Thoracic aorta (tissue), 2 donors: ENCODE measurements around the gene DYSF. TPM values are rescaled to one million over a fixed set of nuclear protein-coding genes. Genes with fewer than 3 reads are reported as not detected.
A peak's percentile ranks its signal among the peaks of the same experiment; 100 is the strongest.

Experiments
- ATAC-seq: fragments of 150-250 bp; one replicate; pipeline ENCODE4 v1.8.0; 2017; ENCODE audit warnings: low read depth; ENCODE audit not compliant: insufficient number of reproducible peaks, low FRiP score
- DNase-seq: peaks from one replicate; pipeline ENCODE4 v3.0.0-alpha.2; 2020; ENCODE audit warnings: low spot score
- H3K27ac ChIP-seq, 2 donors: fragments of 200-600 bp; sonication (generic); 1 replicate in 1 of 2; 2 replicates in 1 of 2; pipeline ENCODE4 v1.5.1; 2016; ENCODE audit warnings: mild to moderate bottlenecking in 2 of 2, moderate library complexity in 2 of 2
- H3K27me3 ChIP-seq: fragments of 200-600 bp; sonication (generic); replicated peaks from 2 replicates; pipeline ENCODE4 v1.6.0; 2016; ENCODE audit warnings: mild to moderate bottlenecking; ENCODE audit not compliant: insufficient read depth
- H3K36me3 ChIP-seq: fragments of 200-600 bp; sonication (generic); one replicate; pipeline ENCODE4 v1.5.1; 2016
- H3K4me1 ChIP-seq, 2 donors: fragments of 200-600 bp; sonication (generic); 1 replicate in 1 of 2; 2 replicates in 1 of 2; pipeline versions ENCODE4 v1.5.1 to v1.6.0; 2016; ENCODE audit warnings: low read depth in 2 of 2, mild to moderate bottlenecking in 1 of 2; ENCODE audit not compliant: control insufficient read depth in 1 of 2
- H3K4me3 ChIP-seq: fragments of 200-600 bp; sonication (generic); 2 replicates; pipeline ENCODE4 v1.5.1; 2016; ENCODE audit warnings: mild to moderate bottlenecking
- H3K9me3 ChIP-seq: fragments of 200-600 bp; sonication (generic); 2 replicates; pipeline ENCODE4 v1.5.1; 2016
- total RNA-seq, 2 donors: library from RNA; depleted of rRNA; stranded (reverse); fragments of >200 nt; gene quantifications; one replicate each; pipeline versions ENCODE4 v1.1.0 to v1.2.3, GENCODE V29; 2016
- TF ChIP-seq, protein P1 (sequence below): fragments of 200-600 bp; sonication (generic); IDR thresholded peaks from one replicate; pipeline ENCODE4 v1.5.1; 2019; ENCODE audit warnings: antibody characterized with exemption

DYSF gene
- total RNA-seq, 2 donors from 2014 or later, result 13.0 to 15.2 TPM

DNA sequence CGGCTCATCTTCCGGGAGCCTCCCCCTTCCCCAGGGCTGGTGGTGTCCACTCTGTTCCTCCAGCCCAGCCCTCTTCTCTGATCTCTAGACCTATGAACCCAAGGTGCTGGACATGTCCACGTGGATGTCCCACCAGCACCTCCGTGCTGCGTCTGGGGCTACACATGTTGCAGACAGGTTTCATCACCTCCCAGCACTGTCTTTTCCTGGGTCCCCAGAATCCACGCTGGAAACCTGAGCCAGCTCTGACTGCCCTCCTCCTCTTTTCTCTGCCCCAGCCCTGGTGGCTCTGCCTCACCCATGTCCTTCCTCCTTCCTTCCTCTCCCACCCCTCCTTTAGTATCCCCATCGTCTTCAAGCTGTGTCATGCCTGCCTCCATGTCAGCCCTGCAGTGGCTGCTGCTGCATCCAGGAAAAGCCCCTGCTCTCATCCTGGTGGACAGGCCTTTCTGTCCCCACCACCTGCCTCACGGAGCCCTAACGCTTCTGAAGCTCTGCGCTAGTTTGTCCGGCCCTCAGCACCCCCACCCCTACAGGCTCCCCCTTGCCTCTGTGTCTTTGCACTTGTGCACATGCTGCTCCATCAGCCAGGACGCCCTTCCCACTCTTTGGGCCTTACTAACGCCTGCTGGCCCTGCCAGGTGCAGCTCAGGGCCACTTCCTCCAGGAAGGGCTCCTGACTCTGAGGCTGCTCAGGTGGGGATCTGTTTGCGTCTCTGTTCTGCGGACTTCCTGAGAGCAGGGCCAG, 105.9 kb downstream of the DYSF start:
- Histone ChIP-seq H3K27ac (no peak overlapping the region), H3K4me1 (peaks cover 0 to 31% of the 10 kb centered on the region in 2 donors), H3K36me3 (no peaks in the 10 kb centered on the region), H3K9me3 (no peaks in the 10 kb centered on the region), H3K4me3 (no peak overlapping the region), H3K27me3 (no peaks in the 10 kb centered on the region)
- ATAC-seq (no peak), DNase-seq (no peak)
- TF ChIP-seq, protein P1, sequence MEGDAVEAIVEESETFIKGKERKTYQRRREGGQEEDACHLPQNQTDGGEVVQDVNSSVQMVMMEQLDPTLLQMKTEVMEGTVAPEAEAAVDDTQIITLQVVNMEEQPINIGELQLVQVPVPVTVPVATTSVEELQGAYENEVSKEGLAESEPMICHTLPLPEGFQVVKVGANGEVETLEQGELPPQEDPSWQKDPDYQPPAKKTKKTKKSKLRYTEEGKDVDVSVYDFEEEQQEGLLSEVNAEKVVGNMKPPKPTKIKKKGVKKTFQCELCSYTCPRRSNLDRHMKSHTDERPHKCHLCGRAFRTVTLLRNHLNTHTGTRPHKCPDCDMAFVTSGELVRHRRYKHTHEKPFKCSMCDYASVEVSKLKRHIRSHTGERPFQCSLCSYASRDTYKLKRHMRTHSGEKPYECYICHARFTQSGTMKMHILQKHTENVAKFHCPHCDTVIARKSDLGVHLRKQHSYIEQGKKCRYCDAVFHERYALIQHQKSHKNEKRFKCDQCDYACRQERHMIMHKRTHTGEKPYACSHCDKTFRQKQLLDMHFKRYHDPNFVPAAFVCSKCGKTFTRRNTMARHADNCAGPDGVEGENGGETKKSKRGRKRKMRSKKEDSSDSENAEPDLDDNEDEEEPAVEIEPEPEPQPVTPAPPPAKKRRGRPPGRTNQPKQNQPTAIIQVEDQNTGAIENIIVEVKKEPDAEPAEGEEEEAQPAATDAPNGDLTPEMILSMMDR, result no peak

DNA sequence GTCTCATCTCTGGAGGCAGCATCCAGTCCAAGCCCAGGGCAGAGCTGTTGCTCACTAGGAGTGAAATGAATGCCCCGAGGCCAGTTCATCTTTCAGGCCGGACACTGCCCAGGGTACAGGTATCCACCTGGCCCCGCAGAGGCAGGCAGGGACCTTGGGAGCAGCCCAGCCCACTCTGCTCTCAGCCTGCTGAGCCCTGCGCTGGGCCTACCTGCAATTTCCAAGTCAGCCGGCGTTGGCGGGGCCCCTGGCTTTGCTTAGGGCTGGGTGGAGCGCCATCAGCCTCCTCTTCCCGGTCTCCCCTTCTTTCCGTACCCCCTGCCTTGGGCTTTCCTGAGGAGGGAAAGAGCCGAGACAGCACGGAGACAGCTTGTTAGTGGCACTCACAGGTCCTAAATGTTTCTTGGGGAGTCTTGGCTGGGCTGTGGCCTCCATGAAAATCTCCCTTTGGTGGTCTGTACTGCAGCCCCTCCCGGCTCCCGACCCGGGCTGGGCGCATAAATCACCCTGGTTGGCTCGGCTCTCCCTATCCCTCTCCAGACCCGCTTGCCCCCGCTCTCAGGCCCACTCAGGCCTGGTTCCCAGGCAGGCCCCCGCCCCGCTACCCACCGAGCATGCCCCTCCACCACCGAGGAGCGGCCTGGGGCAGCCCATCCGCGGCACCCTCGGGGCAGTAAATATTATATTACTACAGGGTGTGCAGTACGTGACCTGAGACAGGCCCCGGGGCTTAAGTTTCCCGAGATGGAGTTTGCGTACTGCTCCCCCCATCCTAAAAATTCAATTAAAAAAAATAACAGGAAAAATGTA, 106.7 kb downstream of the DYSF start:
- no peak for ATAC-seq
- Histone ChIP-seq H3K27ac (no peak overlapping the region), H3K9me3 (no peaks in the 10 kb centered on the region), H3K4me3 (peak overlapping the region; percentile 47), H3K36me3 (no peaks in the 10 kb centered on the region), H3K27me3 (no peaks in the 10 kb centered on the region), H3K4me1 (peaks cover 0 to 39% of the 10 kb centered on the region in 2 donors)
- DNase-seq, result no peak
- TF ChIP-seq, protein P1, result no peak

- Histone ChIP-seq H3K27me3 (no peaks in the 10 kb centered on the region), H3K4me3 (peak overlapping the region; percentile 47), H3K27ac (no peak overlapping the region), H3K4me1 (peaks cover 4 to 45% of the 10 kb centered on the region in 2 donors), H3K36me3 (no peaks in the 10 kb centered on the region), H3K9me3 (no peaks in the 10 kb centered on the region)
- DNase-seq (no peak), ATAC-seq (no peak)
- TF ChIP-seq, protein P1, result no peak
Measured at GRCh38 chr2:71560638-71561011, 107.3 kb downstream of the DYSF start.

DNA sequence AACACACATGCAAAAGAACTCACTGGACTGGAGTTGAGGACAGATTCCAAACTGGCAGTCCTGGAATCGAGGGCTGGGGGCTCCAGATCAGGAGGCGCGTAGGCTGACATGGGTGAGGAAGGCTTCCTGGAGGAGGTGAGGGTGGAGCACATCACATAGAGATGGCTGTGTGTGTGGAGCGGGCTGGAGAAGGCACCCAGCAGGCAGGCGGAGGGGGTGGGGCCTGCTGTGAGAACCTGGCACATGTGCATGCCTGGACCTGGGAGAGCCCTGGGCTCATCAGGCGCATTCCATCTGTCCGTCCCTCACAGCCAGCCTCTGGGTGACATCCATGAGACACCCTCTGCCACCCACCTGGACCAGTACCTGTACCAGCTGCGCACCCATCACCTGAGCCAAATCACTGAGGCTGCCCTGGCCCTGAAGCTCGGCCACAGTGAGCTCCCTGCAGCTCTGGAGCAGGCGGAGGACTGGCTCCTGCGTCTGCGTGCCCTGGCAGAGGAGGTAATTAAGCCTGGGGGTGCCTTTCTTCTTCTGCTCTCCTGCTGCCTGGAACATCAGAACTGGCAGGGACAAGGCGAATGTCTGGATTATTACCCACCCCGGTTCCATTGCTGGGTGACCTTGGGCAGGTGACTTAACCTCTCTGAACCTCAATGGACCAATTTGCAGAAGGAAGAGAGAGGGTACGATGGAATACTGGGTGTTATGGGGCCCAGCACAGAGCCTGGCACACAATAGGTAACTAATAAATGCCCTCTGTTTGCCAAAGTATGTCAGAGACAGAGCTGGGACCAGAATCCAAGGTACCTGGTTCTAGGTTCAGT, 108.3 kb downstream of the DYSF start:
- TF ChIP-seq, protein P1, result no peak
- no peaks in the 10 kb centered on the region for H3K27me3 ChIP-seq
- ATAC-seq, result no peak
- H3K4me1 ChIP-seq, result peaks cover 9 to 55% of the 10 kb centered on the region in 2 donors
- no peaks in the 10 kb centered on the region for H3K9me3 ChIP-seq
- no peak overlapping the region for H3K27ac ChIP-seq
- H3K4me3 ChIP-seq, result no peak overlapping the region
- DNase-seq, result no peak
- no peaks in the 10 kb centered on the region for H3K36me3 ChIP-seq
